ENCODE data around the gene YY2.

DNA sequence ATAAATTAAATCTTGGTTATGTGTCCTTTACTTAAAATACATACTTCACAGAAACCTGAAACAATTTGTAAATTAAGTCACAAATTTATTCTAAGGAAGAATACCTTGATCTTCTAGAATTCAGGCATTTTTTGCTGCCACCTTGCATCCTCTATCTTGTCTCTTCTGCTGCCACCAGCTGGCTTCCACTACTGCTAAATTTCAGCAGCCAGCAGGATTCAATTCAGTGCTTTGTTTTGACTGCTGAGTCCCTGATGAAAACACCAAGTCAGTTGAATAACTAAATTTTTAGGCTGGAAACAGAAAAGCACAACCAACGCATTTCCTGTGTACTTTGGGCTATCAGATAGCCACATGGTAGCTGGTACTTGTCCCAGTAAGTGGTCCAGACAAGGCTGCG is 18.7 kb upstream of the YY2 start:
- TF ChIP-seq EZH2 (IDR thresholded peaks at IDR 0.05) (no peak), POLR2AphosphoS5 (IDR thresholded peaks at IDR 0.05; ENCODE audit: borderline replicate concordance, low read depth, low read length) (no peak)

All from SK-N-MC (cell line).